HG03460 (cell line): ENCODE data around the gene AMIGO2.

Source experiments
- ATAC-seq: cut with Tn5 transposase; IDR thresholded peaks from one replicate; pipeline ENCODE4 v1.9.1; 2021; ENCODE audit not compliant: unreplicated experiment

Gene AMIGO2

GRCh38 chr12:47098099-47098498 lies 18.3 kb upstream of the AMIGO2 start:
- no peak for ATAC-seq

DNA sequence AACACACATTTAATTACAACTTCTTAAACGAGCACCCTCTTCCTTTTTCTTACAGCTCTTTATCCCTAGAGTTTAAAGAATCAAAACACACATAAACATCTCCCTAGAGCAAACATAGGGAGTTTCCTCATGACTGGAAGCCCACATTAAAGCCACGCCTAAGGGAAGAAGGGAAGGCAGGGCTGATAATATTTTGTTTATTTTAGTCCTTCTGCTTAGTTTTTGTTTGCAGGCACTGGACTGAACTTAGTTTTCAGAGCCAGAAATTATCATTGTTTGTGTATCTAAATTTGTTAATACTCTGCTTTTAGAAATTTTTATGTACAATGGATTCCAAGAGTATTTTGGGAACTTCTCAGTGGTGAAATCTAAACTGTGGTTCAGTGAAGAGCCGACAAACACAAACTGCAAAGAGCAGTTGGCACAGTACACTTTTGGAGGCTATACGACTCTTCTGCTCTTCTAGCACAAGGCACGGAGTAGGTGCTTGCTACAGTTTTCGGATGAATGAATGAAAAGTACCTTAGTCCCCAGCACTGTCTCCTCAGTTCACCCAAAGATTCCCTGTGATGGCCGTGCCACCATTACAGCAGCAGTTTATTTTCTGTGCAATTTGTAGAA lies 17.6 kb upstream of the AMIGO2 start:
- ATAC-seq = no peak

DNA sequence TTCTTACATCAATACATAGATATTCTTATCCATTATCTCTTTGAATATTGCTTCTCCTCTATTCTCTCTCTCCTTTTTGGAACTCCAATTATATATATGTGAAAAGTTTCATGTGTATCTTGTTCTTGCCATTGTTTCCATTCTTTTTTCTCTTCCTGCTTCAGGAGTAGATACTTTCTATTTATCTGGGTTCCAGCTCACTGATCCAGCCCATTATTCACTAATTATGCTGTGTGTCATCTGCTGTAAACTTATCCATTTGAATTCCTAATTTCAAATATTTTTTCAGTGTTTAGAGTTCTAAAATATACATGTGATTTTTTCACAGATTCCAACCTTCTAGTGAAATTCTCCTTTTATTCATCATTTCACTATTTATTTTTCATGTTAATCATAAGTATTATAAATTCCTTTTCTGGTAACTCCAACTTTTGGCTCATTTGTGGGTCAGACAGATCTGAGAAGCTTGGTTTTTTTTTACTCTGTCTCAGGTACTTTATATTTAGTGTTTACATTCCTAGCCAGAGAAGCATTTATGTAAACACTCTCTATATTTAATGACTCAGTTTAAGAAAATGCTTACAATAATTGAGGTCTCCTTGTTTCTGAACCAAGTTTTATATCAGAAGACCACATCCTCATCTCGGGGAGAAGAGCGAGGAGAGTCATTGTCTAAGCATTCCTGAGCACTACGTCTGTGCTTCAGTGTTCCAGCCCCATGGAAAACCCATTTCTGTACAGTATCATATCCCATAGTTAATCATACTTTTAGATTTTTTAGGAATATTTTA lies 15.9 kb upstream of the AMIGO2 start:
- ATAC-seq = no peak

- no peak for ATAC-seq
Observed at GRCh38 chr12:47094804-47095203, 15.0 kb upstream of the AMIGO2 start.

DNA sequence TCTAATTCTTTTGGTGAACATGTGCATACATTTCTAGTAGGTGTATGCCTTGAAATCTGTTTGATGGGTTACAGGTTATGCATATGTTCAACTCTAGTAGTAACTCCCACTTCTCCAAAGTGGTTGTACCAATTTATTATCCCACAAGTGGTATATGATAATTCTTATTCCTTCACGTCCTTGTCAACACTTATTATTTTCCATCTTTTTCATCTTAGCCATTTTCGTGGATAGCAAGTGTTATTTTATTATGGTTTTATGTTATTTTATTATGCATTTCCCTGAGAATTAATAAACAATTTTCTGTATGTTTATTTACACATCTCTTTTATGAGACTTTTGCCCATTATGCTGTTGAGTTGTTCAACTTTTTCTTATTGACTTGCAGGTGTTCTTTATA lies 11.2 kb upstream of the AMIGO2 start:
- no peak for ATAC-seq

DNA sequence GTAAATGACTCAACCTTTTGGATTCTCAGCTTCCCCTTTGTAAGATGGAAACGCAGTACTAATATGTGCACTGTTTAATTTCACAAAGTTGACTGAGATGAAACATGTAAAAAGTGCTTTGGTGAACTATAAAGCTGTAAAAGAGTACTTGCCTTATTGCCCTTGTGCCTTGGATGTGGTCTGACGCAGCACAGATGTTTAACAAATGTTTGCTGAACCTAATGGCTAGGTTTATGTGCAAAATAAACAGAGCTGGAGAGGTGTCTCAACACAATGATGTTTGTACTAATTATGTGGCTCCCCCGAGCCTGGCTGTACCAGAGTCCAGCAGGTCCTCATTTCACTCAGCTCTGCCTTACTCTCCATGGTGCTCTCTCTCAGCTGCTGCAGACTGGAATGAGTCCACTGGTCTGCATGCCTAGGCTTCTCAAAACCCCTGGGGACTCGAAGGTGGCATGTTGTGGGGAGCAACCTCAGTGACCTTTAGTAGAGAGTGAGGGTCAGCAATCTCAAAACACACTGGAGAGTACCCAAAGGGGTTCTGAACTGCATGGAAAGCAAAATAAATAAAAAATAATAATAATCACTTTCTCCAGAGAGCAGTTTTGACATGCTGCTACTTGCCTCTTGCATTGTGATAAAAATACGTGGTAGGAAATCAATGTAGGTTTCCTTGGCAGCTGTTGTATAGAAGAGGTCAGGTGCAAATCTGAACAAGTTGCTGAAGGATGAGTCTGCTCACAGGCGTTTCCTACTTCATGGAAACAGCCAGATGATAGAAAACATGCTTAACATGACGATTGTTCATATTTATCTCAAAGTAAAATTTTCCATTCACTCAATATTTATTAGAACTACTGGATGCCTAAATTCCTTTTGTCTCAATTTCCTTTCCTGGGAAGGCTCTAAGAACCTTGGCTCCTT lies 8.5 kb upstream of the AMIGO2 start:
- no peak for ATAC-seq

GRCh38 chr12:47087088-47087688 lies 7.4 kb upstream of the AMIGO2 start:
- no peak for ATAC-seq

GRCh38 chr12:47085815-47086252 lies 6.1 kb upstream of the AMIGO2 start:
- ATAC-seq = no peak

DNA sequence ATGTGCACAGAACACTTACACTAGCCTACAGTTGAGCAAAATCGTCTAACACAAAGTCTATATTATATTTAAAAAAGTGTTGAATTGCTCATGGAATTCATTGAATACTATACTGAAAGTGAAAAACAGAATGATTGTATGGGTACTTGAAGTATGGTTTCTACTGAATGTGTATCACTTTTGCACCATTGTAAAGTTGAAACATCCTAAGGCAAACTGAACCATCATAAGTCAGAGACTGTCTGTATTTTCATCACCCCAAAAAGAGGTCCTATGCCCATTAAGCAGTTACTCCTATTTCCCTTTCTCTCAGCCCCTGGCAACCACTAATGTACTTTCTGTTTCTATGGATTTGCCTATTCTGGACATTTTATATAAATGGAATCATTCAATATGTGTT lies 4.4 kb upstream of the AMIGO2 start:
- ATAC-seq = no peak

GRCh38 chr12:47082796-47083621 lies 3.2 kb upstream of the AMIGO2 start:
- ATAC-seq = no peak

DNA sequence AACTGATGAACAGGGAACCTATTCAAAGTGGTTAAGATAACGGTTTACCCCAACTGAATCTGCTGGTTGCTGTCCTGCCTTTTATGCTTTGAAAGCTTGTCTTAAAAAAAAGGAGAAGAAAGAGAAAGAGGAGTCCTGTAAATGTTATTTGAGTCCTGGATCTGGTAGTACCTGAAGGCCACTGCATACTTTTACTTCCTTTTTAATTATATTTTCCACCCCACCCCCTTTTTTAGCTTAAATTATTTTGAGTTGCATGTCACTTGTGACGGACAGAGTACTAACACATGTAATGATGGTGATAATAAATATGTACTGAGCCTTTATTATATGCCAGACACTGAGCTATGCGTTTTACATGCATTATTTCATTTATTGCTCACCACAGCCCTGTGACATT lies 2.5 kb upstream of the AMIGO2 start:
- ATAC-seq = no peak

- ATAC-seq = no peak
Observed at GRCh38 chr12:47080725-47081502, 1.2 kb upstream of the AMIGO2 start.

- ATAC-seq = no peak
Observed at GRCh38 chr12:47079981-47080724, 394 bp upstream of the AMIGO2 start.

DNA sequence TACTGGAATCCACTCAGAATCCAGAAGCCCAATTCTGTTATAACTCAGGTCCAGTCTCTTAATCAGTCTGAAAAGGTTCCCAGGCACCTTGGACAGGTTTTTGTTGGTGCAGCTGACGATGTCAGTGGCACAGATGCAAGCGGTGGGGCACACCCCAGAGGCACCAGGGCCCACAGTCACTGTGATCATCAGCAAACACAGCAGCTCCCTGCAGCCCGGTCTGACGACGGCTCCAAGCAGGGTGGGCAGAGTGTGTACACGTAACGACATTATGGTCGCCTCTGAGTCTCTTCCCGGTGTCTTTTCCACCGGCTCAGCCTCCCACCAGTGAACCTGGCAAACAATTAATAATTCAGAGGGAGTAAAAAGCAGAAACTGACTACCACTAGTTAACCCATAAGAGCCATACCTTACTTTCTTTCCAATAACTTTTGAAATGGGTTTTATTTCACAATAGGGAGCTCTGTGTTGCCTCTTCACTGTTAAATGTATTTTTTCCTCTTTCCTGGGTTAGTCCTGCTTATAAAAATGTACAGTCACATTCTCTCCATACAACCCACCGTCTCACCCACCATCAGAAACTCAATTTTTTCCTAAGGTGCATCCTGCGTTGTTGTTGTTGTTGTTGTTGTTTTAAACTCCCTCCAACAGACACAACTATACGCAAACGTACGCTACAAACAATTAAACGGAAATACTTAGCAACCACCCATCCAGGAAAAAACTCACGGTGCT lies 859 bp downstream of the AMIGO2 start:
- no peak for ATAC-seq

DNA sequence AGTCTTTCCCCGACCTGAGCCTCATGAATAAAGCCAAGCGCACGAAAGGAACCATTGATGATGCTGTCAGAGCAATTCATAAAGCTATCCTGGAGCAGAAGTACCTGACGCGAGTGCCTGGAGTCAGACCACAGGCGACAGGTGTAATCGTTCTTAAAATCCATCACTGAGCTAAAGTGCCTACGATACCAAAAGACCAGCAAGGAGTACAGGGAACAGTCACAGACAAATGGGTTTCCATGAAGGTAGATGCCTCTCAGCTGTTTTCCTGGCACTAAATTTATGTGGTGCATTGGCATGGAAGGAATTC lies 1.7 kb downstream of the AMIGO2 start:
- ATAC-seq = no peak

- ATAC-seq = no peak
Observed at GRCh38 chr12:47077206-47078085, 2.3 kb downstream of the AMIGO2 start.
